Measurements from ENCODE around the gene HARBI1. TPM values are rescaled to one million over a fixed set of nuclear protein-coding genes. Genes with fewer than 3 reads are reported as not detected.

Gene HARBI1
- total and polyA plus RNA-seq, 2 of the 8 experiments (the other 6 are each of a cell fraction or from before 2014, with no cell fraction given) = 3.8 to 5.1 TPM

DNA sequence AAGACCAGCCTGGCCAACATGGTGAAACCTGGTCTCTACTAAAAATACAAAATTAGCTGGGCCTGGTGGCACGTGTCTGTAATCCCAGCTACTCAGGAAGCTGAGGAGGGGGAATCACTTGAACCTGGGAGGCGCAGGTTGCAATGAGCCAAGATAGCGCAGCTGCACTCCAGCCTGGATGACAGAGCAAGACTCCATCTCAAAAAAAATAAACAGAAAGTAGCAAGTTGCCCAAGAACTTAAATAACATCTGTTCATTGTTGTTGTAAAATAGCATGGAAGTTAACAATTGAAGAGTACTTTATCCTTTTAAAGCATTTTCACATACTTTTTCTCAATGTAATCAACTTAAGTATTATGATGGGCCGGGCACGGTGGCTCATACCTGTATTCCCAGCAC is 28.9 kb downstream of the HARBI1 start (continued):
- TF ChIP-seq TAF1 (IDR thresholded peaks at IDR 0.05; ENCODE audit: low read depth, low read length) (no peak), CHD1 (IDR thresholded peaks at IDR 0.05; ENCODE audit: low read depth, low read length) (no peak), NRF1 (IDR thresholded peaks at IDR 0.05; ENCODE audit: low read depth, low read length) (no peak), CBX8 (IDR thresholded peaks at IDR 0.05; ENCODE audit: borderline replicate concordance, low read depth, low read length) (no peak), HDAC2 (IDR thresholded peaks at IDR 0.05; ENCODE audit: borderline replicate concordance in 1 of 2, low read depth in 2 of 2, low read length in 2 of 2) (no peak)
- TF ChIP-seq, protein P1, sequence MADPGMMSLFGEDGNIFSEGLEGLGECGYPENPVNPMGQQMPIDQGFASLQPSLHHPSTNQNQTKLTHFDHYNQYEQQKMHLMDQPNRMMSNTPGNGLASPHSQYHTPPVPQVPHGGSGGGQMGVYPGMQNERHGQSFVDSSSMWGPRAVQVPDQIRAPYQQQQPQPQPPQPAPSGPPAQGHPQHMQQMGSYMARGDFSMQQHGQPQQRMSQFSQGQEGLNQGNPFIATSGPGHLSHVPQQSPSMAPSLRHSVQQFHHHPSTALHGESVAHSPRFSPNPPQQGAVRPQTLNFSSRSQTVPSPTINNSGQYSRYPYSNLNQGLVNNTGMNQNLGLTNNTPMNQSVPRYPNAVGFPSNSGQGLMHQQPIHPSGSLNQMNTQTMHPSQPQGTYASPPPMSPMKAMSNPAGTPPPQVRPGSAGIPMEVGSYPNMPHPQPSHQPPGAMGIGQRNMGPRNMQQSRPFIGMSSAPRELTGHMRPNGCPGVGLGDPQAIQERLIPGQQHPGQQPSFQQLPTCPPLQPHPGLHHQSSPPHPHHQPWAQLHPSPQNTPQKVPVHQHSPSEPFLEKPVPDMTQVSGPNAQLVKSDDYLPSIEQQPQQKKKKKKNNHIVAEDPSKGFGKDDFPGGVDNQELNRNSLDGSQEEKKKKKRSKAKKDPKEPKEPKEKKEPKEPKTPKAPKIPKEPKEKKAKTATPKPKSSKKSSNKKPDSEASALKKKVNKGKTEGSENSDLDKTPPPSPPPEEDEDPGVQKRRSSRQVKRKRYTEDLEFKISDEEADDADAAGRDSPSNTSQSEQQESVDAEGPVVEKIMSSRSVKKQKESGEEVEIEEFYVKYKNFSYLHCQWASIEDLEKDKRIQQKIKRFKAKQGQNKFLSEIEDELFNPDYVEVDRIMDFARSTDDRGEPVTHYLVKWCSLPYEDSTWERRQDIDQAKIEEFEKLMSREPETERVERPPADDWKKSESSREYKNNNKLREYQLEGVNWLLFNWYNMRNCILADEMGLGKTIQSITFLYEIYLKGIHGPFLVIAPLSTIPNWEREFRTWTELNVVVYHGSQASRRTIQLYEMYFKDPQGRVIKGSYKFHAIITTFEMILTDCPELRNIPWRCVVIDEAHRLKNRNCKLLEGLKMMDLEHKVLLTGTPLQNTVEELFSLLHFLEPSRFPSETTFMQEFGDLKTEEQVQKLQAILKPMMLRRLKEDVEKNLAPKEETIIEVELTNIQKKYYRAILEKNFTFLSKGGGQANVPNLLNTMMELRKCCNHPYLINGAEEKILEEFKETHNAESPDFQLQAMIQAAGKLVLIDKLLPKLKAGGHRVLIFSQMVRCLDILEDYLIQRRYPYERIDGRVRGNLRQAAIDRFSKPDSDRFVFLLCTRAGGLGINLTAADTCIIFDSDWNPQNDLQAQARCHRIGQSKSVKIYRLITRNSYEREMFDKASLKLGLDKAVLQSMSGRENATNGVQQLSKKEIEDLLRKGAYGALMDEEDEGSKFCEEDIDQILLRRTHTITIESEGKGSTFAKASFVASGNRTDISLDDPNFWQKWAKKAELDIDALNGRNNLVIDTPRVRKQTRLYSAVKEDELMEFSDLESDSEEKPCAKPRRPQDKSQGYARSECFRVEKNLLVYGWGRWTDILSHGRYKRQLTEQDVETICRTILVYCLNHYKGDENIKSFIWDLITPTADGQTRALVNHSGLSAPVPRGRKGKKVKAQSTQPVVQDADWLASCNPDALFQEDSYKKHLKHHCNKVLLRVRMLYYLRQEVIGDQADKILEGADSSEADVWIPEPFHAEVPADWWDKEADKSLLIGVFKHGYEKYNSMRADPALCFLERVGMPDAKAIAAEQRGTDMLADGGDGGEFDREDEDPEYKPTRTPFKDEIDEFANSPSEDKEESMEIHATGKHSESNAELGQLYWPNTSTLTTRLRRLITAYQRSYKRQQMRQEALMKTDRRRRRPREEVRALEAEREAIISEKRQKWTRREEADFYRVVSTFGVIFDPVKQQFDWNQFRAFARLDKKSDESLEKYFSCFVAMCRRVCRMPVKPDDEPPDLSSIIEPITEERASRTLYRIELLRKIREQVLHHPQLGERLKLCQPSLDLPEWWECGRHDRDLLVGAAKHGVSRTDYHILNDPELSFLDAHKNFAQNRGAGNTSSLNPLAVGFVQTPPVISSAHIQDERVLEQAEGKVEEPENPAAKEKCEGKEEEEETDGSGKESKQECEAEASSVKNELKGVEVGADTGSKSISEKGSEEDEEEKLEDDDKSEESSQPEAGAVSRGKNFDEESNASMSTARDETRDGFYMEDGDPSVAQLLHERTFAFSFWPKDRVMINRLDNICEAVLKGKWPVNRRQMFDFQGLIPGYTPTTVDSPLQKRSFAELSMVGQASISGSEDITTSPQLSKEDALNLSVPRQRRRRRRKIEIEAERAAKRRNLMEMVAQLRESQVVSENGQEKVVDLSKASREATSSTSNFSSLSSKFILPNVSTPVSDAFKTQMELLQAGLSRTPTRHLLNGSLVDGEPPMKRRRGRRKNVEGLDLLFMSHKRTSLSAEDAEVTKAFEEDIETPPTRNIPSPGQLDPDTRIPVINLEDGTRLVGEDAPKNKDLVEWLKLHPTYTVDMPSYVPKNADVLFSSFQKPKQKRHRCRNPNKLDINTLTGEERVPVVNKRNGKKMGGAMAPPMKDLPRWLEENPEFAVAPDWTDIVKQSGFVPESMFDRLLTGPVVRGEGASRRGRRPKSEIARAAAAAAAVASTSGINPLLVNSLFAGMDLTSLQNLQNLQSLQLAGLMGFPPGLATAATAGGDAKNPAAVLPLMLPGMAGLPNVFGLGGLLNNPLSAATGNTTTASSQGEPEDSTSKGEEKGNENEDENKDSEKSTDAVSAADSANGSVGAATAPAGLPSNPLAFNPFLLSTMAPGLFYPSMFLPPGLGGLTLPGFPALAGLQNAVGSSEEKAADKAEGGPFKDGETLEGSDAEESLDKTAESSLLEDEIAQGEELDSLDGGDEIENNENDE (IDR thresholded peaks at IDR 0.05; ENCODE audit: insufficient replicate concordance, low read length) = no peak

All from H1 (cell line).